Heart left ventricle (tissue), 13 donors: ENCODE results near the gene G6PD.

Experiments used
- CTCF ChIP-seq, 12 donors: fragments of 200-600 bp; sonication (generic) in 4 of 12; IDR thresholded peaks; one replicate each; pipeline versions ENCODE4 v1.5.0 to v1.8.0; 2018 to 2022; ENCODE audit warnings: antibody characterized with exemption in 12 of 12, mild to moderate bottlenecking in 5 of 12
- POLR2A ChIP-seq, 2 donors: fragments of 450-650 bp; IDR thresholded peaks; one replicate each; pipeline ENCODE4 v1.6.1; 2017; ENCODE audit warnings: antibody characterized with exemption in 2 of 2, mild to moderate bottlenecking in 2 of 2, moderate library complexity in 2 of 2
- donor health status: ischemic (EF 13 %, LVEDD 7.1; RV severe dilation, severe dysfunction).
- donor health status: DM: no; HTN: yes; CAD: no.
- donor health status: DM: no; HTN: no; CAD: no.
- donor health status: ischemic (EF 25% LVEDD 6.9; RV normal size, moderate dysfunction).
- donor health status: ischemic (EF 25% LVEDD 5.7; RV mildly dilated, moderate dysfunction).
- donor health status: ischemic (EF 35%, LVEDD 5.7; RV mildly dilated, moderate dysfunction).
- donor health status: nonischemic (EF 11% LVEDD 7.7; RV severe dilation, severe dysfunction).
- donor health status: DM: yes; HTN: yes; CAD: no.
- donor health status: PGD.
- donor health status: ischemic (EF 29% LVEDD 5.4; RV normal size, mild dysfunction).
- donor health status: nonischemic (EF 23%, LVEDD 6.1; RV moderate dilation, normal function).

DNA sequence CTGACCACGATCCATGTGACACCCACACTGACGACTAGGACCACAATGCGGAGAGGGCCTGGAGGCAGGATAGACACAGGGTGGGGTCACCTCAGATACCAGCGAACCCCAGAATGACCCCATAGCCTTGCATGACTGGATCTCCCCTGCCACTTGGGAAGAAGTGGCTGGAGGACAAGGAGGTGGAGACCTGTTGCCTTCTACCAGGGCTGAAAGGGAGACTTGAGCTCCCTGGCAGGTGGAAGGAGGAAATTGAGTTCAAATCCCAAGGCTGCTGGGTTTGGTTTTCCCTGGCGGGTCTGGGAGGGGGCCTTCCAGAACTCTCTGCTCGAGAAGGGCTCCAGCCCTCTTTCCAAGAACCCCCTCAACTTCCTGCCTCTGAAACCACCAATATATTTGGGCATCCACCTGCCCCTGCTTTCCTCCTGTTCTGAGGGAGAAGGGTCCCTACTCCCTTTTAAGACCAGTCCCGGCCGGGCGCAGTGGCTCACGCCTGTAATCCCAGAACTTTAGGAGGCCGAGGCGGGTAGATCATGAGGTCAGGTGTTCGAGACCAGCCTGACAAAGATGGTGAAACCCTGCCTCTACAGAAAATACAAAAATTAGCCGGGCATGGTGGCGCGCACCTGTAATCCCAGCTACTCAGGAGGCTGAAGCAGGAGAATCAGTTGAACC is 33.6 kb downstream of the G6PD start:
- no peak for TF ChIP-seq CTCF (IDR thresholded peaks at IDR 0.05)
- TF ChIP-seq POLR2A (IDR thresholded peaks at IDR 0.05) = no peak
